Measurements from ENCODE around the gene SLC35G4.
"Not testable (repeated sequence)": the region's sequence is repeated elsewhere in the genome, so short reads cannot be mapped to it uniquely, and the experiment has no call there.

Gene SLC35G4

DNA sequence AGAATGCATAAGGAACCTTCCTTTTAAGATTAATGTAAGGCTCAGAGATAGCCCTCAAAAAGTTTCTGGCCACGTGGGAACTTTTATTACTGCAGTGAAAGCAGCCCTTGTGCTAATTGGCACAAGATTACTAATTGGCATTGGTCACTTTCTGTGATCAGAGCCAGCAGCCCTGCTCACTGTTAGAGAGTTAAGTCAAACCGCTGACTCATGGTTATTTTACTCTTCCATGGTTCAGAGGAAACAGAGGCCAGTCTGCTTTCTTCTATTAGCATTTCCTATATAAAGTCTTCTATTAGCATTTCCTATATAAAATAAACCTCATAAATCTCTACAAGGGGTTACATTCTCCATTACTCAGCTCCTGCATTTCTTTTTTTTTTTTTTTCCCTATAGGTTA is 1.5 kb upstream of the SLC35G4 start:
- in situ Hi-C loops (cut with HindIII; ENCODE audit: low sequenced_read_pairs): no loop called here
- no peak overlapping the region for H3K4me3 ChIP-seq (ENCODE audit: low read depth, low read length)
- TF ChIP-seq, protein P1, sequence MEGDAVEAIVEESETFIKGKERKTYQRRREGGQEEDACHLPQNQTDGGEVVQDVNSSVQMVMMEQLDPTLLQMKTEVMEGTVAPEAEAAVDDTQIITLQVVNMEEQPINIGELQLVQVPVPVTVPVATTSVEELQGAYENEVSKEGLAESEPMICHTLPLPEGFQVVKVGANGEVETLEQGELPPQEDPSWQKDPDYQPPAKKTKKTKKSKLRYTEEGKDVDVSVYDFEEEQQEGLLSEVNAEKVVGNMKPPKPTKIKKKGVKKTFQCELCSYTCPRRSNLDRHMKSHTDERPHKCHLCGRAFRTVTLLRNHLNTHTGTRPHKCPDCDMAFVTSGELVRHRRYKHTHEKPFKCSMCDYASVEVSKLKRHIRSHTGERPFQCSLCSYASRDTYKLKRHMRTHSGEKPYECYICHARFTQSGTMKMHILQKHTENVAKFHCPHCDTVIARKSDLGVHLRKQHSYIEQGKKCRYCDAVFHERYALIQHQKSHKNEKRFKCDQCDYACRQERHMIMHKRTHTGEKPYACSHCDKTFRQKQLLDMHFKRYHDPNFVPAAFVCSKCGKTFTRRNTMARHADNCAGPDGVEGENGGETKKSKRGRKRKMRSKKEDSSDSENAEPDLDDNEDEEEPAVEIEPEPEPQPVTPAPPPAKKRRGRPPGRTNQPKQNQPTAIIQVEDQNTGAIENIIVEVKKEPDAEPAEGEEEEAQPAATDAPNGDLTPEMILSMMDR (IDR thresholded peaks at IDR 0.05; ENCODE audit: low read depth, low read length): no peak
- no peak for DNase-seq (ENCODE audit: low read depth, low spot score)

DNA sequence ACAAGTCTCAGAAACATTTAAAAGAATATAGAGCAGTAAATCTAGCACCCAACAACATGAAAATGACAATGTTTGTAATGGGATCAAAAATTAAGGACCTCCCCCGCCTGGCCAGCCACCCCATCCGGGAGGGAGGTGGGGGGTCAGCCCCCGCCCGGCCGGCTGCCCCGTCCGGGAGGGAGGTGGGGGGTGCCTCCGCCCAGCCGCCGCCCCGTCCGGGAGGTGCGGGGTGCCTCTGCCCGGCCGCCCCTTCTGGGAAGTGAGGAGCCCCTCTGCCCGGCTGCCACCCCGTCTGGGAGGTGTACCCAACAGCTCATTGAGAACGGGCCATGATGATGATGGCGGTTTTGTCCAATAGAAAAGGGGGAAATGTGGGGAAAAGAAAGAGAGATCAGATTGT is 778 bp upstream of the SLC35G4 start:
- in situ Hi-C loops (cut with HindIII; ENCODE audit: low sequenced_read_pairs); DNase-seq (ENCODE audit: low read depth, low spot score); H3K4me3 ChIP-seq (ENCODE audit: low read depth, low read length): not testable (repeated sequence)

DNA sequence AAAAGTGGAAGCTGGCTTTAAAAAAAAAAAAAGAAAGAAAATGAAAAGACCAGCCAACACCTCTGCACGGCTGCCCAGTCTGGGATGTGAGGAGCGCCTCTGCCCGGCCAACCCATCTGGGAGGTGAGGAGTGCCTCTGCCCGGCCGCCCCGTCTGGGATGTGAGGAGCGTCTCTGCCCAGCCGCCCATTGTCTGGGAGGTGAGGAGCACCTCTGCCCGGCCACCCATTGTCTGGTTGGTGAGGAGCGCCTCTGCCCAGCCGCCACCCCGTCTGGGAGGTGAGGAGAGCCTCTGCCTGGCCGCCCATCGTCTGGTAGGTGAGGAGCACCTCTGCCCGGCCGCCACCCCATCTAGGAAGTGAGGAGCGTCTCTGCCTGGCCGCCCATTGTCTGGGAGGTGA is 3.7 kb downstream of the SLC35G4 start:
- DNase-seq (ENCODE audit: low read depth, low spot score); H3K4me3 ChIP-seq (ENCODE audit: low read depth, low read length); in situ Hi-C loops (cut with HindIII; ENCODE audit: low sequenced_read_pairs): not testable (repeated sequence)

DNA sequence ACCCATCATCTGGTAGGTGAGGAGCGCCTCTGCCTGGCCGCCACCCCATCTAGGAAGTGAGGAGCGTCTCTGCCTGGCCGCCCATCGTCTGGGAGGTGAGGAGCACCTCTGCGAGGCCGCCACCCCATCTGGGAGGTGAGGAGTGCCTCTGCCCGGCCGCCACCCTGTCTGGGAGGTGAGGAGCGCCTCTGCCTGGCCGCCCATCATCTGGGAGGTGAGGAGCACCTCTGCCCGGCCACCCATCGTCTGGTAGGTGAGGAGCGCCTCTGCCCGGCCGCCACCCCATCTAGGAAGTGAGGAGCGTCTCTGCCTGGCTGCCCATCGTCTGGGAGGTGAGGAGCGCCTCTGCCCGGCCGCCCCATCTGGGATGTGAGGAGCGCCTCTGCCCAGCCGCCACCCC is 4.2 kb downstream of the SLC35G4 start:
- in situ Hi-C loops (cut with HindIII; ENCODE audit: low sequenced_read_pairs); H3K4me3 ChIP-seq (ENCODE audit: low read depth, low read length); DNase-seq (ENCODE audit: low read depth, low spot score): not testable (repeated sequence)

DNA sequence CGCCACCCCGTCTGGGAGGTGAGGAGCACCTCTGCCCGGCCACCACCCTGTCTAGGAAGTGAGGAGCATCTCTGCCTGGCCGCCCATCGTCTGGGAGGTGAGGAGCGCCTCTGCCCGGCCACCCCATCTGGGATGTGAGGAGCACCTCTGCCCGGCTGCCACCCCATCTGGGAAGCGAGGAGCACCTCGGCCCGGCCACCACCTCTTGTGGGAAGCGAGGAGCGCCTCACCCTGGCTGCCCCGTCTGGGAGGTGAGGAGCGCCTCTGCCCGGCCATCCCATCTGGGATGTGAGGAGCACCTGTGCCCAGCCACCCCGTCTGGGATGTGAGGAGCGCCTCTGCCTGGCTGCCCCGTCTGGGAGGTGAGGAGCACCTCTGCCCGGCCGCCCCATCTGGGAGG is 4.6 kb downstream of the SLC35G4 start:
- in situ Hi-C loops (cut with HindIII; ENCODE audit: low sequenced_read_pairs); DNase-seq (ENCODE audit: low read depth, low spot score); H3K4me3 ChIP-seq (ENCODE audit: low read depth, low read length): not testable (repeated sequence)

DNA sequence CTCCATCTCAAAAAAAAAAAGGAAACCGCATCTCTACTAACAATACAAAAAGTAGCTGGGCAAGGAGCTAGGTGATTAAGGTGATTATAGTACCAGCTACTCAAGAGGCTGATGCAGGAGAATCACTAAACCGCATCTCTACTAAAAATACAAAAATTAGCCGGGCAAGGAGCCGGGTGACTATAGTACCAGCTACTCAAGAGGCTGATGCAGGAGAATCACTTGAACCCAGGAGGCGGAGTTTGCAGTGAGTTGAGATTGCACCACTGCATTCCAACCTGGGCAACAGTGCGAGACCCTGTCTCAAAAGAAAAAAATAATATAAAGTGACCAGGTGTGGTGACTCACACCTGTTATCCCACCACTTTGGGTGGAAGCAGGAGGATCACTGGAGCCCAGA is 5.6 kb downstream of the SLC35G4 start:
- in situ Hi-C loops (cut with HindIII; ENCODE audit: low sequenced_read_pairs); DNase-seq (ENCODE audit: low read depth, low spot score); H3K4me3 ChIP-seq (ENCODE audit: low read depth, low read length): not testable (repeated sequence)

DNA sequence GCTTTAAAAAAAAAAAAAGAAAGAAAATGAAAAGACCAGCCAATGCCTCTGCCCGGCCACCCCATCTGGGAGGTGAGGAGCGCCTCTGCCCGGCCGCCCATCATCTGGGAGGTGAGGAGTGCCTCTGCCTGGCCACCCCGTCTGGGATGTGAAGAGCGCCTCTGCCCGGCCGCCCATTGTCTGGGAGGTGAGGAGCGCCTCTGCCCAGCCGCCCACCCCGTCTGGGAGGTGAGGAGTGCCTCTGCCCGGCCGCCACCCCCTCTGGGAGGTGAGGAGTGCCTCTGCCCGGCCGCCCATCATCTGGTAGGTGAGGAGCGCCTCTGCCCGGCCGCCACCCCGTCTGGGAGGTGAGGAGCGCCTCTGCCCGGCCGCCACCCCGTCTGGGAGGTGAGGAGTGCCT is 37.9 kb downstream of the SLC35G4 start:
- H3K4me3 ChIP-seq (ENCODE audit: low read depth, low read length); in situ Hi-C loops (cut with HindIII; ENCODE audit: low sequenced_read_pairs); DNase-seq (ENCODE audit: low read depth, low spot score): not testable (repeated sequence)

DNA sequence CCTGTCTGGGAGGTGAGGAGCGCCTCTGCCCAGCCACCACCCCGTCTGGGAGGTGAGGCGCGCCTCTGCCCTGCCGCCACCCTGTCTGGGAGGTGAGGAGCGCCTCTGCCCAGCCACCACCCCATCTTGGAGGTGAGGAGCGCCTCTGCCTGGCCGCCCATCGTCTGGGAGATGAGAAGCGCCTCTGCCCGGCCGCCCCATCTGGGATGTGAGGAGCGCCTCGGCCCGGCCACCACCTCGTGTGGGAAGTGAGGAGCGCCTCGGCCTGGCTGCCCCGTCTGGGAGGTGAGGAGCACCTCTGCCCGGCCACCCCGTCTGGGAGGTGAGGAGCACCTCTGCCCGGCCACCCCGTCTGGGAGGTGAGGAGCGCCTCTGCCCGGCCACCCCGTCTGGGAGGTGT is 38.4 kb downstream of the SLC35G4 start:
- H3K4me3 ChIP-seq (ENCODE audit: low read depth, low read length); in situ Hi-C loops (cut with HindIII; ENCODE audit: low sequenced_read_pairs); DNase-seq (ENCODE audit: low read depth, low spot score): not testable (repeated sequence)

DNA sequence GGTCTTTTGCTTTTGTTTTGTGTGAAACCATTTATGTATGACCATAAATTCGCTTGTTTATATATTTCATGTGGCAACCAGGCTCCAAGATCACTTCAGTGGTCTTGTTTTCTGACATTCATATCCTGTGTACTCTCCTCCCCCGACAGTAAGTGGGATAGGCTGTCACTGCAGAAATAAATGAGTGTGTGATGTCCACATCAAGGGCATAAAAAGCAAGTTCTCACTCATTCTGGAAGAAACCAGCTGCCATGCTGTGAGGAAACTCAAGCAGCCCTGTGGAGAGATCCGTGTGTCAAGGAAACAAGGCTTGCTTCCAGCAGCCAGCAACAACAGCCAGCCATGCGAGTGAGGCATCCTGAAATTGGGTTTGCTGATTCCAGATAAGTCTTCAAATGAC is 40.4 kb downstream of the SLC35G4 start:
- TF ChIP-seq, protein P1 (IDR thresholded peaks at IDR 0.05; ENCODE audit: low read depth, low read length): no peak
- DNase-seq (ENCODE audit: low read depth, low spot score): no peak
- in situ Hi-C loops (cut with HindIII; ENCODE audit: low sequenced_read_pairs): no loop called here
- no peak overlapping the region for H3K4me3 ChIP-seq (ENCODE audit: low read depth, low read length)

DNA sequence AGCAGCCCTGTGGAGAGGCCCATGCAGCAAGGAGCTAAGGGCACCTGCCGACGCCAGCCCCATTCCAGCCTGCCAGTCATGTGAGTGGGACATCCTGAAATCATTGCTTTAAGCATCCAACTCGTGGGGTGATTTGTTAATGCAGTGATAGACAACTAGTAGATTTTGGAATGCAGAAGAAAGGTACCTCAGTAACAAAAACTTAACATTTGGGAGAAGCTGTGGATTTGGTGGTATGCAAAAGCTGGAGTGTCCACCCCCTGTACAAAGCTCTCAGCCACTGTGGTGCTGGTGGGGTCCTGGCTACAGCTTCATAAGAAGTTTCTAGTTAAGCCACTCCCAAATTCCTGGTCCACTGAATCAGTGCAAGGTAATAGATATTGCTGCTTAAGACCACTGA is 42.5 kb downstream of the SLC35G4 start:
- TF ChIP-seq, protein P1 (IDR thresholded peaks at IDR 0.05; ENCODE audit: low read depth, low read length): no peak
- no peak overlapping the region for H3K4me3 ChIP-seq (ENCODE audit: low read depth, low read length)
- no peak for DNase-seq (ENCODE audit: low read depth, low spot score)
- in situ Hi-C loops (cut with HindIII; ENCODE audit: low sequenced_read_pairs): no loop called here

DNA sequence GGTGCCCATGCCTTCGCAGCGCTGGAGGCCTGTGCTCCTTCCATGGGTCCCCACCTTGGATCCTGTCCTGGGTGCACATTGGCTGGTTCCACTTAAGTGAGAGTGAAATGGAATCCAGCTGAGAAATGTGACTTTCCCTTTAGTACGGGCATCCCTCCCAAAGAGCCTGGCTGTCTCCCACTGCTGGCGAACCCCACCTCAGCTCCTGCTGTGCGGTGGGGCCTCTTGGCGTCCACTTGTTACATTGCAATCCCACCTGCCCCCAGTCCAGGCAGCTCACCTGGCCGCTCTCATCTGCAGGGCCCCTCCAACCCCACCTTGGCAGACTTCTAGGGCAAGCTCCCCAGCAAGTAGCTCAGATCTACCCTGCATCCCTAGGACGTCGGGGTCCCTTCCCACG is 44.1 kb downstream of the SLC35G4 start:
- H3K4me3 ChIP-seq (ENCODE audit: low read depth, low read length): no peak overlapping the region
- no peak for DNase-seq (ENCODE audit: low read depth, low spot score)
- TF ChIP-seq, protein P1 (IDR thresholded peaks at IDR 0.05; ENCODE audit: low read depth, low read length): no peak
- in situ Hi-C loops (cut with HindIII; ENCODE audit: low sequenced_read_pairs): no loop called here
